Right lobe of liver (tissue), 6 donors: ENCODE results near the gene KRT32. TPM values are rescaled to one million over a fixed set of nuclear protein-coding genes. Genes with fewer than 3 reads are reported as not detected.

ENCODE experiments used
- ATAC-seq, 4 donors: fragments of 200-7000 bp; cut with Tn5 transposase; one replicate each; pipeline ENCODE4 v1.9.1; 2020; ENCODE audit warnings: mild to moderate bottlenecking in 4 of 4, moderate library complexity in 4 of 4
- DNase-seq, 3 donors: peaks; one replicate each; pipeline ENCODE4 v3.0.0-alpha.2; 2020
- H3K27ac ChIP-seq, 3 donors: fragments of 200-600 bp; one replicate each; pipeline ENCODE4 v1.8.0; 2022
- H3K27me3 ChIP-seq, 2 donors: fragments of 200-600 bp; one replicate each; pipeline ENCODE4 v1.8.0; 2022
- H3K36me3 ChIP-seq, 4 donors: fragments of 200-600 bp; sonication (generic) in 1 of 4; one replicate each; pipeline versions ENCODE4 v1.5.1 to v1.8.0; 2017 to 2022; ENCODE audit warnings: control low read depth in 1 of 4
- H3K4me1 ChIP-seq, 4 donors: fragments of 200-600 bp; sonication (generic) in 1 of 4; one replicate each; pipeline versions ENCODE4 v1.5.1 to v1.8.0; 2017 to 2022; ENCODE audit warnings: control low read depth in 1 of 4
- H3K4me3 ChIP-seq, 3 donors: fragments of 200-600 bp; one replicate each; pipeline ENCODE4 v1.8.0; 2022
- H3K9me3 ChIP-seq, 4 donors: fragments of 200-600 bp; sonication (generic) in 1 of 4; one replicate each; pipeline versions ENCODE4 v1.5.1 to v1.8.0; 2017 to 2022; ENCODE audit warnings: control low read depth in 1 of 4
- CTCF ChIP-seq, 4 donors: fragments of 200-600 bp in 3 of 4; fragments of 450-650 bp in 1 of 4; IDR thresholded peaks; one replicate each; pipeline versions ENCODE4 v1.5.1 to v1.8.0; 2016 to 2022; ENCODE audit warnings: antibody characterized with exemption in 4 of 4, mild to moderate bottlenecking in 2 of 4
- POLR2A ChIP-seq: fragments of 450-650 bp; IDR thresholded peaks from one replicate; pipeline ENCODE4 v1.6.1; 2017; ENCODE audit warnings: antibody characterized with exemption, mild to moderate bottlenecking
- WGBS: methylation state at CpG from one replicate; pipeline ENCODE4 v1.1.6; 2018; ENCODE audit warnings: low coverage, low lambda C conversion rate; ENCODE audit not compliant: insufficient coverage; ENCODE audit errors: missing lambda C conversion rate; 5-methylcytosine and 5-hydroxymethylcytosine counted together
- intact Hi-C, 2 donors: fragments of 100-400 bp; cut with DNase I; formaldehyde crosslinking; loops; one replicate each; pipeline versions ENCODE4 v1.11.2 to v1.14.1; 2022
- total RNA-seq, 6 experiments: library from RNA; depleted of rRNA in 2 of 6; stranded (reverse); fragments of >200 nt in 2 of 6; fragmentation: NEBNext Ultra II Directional in 3 of 6; extraction: Animal tissue kit (Norgen Biotek cat#: 25700) in 3 of 6; gene quantifications; one replicate each; pipeline versions ENCODE4 v1.1.0 to v1.2.4, GENCODE V29; 2016 to 2023
- donor health status: DM: no; HTN: yes; CAD: no.
- donor health status: DM: no; HTN: no; CAD: no.
- donor health status: DM: no; HTN: no; CAD: no.
- donor health status: DM: no; HTN: yes; CAD: no.
- donor health status: DM: no; HTN: yes; CAD: no.

The KRT32 gene
- total RNA-seq, 6 experiments from 2014 or later, result not detected

- Histone ChIP-seq H3K9me3 (no peaks in the 10 kb centered on the region), H3K36me3 (no peaks in the 10 kb centered on the region), H3K4me1 (peaks cover 0 to 23% (median 6%) of the 10 kb centered on the region in 4 donors), H3K27ac (no peak overlapping the region), H3K4me3 (no peak overlapping the region), H3K27me3 (no peaks in the 10 kb centered on the region)
- ATAC-seq (no peak), DNase-seq (no peak)
- TF ChIP-seq CTCF (IDR thresholded peaks at IDR 0.05), result peak in 1 of 4 donors; percentile 11
- no peak for TF ChIP-seq POLR2A
- intact Hi-C loops, result no loop called here
- 60% methylated on average over 3 of the region's 4 CpGs for WGBS
Observed at GRCh38 chr17:41417576-41418015, 49.6 kb downstream of the KRT32 start.

- no peaks in the 10 kb centered on the region for H3K27me3 ChIP-seq
- intact Hi-C loops, result no loop called here
- WGBS, result 80% methylated on average over 4 of the region's 6 CpGs
- no peak for DNase-seq
- H3K27ac ChIP-seq, result no peak overlapping the region
- H3K9me3 ChIP-seq, result no peaks in the 10 kb centered on the region
- no peak for ATAC-seq
- H3K36me3 ChIP-seq, result no peaks in the 10 kb centered on the region
- TF ChIP-seq CTCF (IDR thresholded peaks at IDR 0.05), result no peak
- TF ChIP-seq POLR2A, result no peak
- H3K4me3 ChIP-seq, result no peak overlapping the region
- peaks cover 0 to 23% (median 6%) of the 10 kb centered on the region in 4 donors for H3K4me1 ChIP-seq
Observed at GRCh38 chr17:41417127-41417526, 50.1 kb downstream of the KRT32 start.

GRCh38 chr17:41416479-41416878 lies 50.7 kb downstream of the KRT32 start:
- H3K27me3 ChIP-seq, result no peaks in the 10 kb centered on the region
- no peaks in the 10 kb centered on the region for H3K9me3 ChIP-seq
- ATAC-seq, result peak in 3 of 4 donors; percentile 18 to 46 (median 29)
- H3K4me1 ChIP-seq, result peaks cover 0 to 23% (median 6%) of the 10 kb centered on the region in 4 donors
- no peaks in the 10 kb centered on the region for H3K36me3 ChIP-seq
- no peak for DNase-seq
- no peak overlapping the region for H3K4me3 ChIP-seq
- peak overlapping the region in 1 of 3 donors; percentile 29 for H3K27ac ChIP-seq
- TF ChIP-seq POLR2A, result no peak
- no peak for TF ChIP-seq CTCF (IDR thresholded peaks at IDR 0.05)
- intact Hi-C loops, result no loop called here
- WGBS, result 50% methylated on average over 5 of the region's 5 CpGs

GRCh38 chr17:41415833-41416335 lies 51.3 kb downstream of the KRT32 start:
- 31% methylated on average over 3 of the region's 3 CpGs for WGBS
- Histone ChIP-seq H3K4me3 (no peak overlapping the region), H3K4me1 (peaks cover 0 to 23% (median 6%) of the 10 kb centered on the region in 4 donors), H3K27ac (peak overlapping the region in 1 of 3 donors; percentile 29), H3K9me3 (no peaks in the 10 kb centered on the region), H3K27me3 (no peaks in the 10 kb centered on the region), H3K36me3 (no peaks in the 10 kb centered on the region)
- intact Hi-C loops, result no loop called here
- peak; percentile 79 to 93 (median 88) for ATAC-seq
- peak in 2 of 3 donors; percentile 65 to 68 for DNase-seq
- TF ChIP-seq CTCF (IDR thresholded peaks at IDR 0.05), result no peak
- TF ChIP-seq POLR2A, result no peak
